Neural progenitor cell (in vitro differentiated cells): ENCODE measurements around the gene GATC. TPM values are rescaled to one million over a fixed set of nuclear protein-coding genes. Genes with fewer than 3 reads are reported as not detected.
"Not testable (repeated sequence)": the region's sequence is repeated elsewhere in the genome, so short reads cannot be mapped to it uniquely, and the experiment has no call there.

Experiments used
- DNase-seq: peaks from one replicate; pipeline ENCODE4 v3.0.0-alpha.2; 2016; ENCODE audit warnings: low spot score
- H2AFZ ChIP-seq: fragments of 200-600 bp; sonication (generic); replicated peaks from 2 replicates; pipeline ENCODE4 v1.6.1; 2016; ENCODE audit warnings: antibody characterized with exemption
- H3F3A ChIP-seq: fragments of 200-600 bp; sonication (generic); 2 replicates; pipeline ENCODE4 v1.6.1; 2016; ENCODE audit warnings: antibody characterized with exemption, low read depth
- H3K27ac ChIP-seq: fragments of 200-600 bp; sonication (generic); 2 replicates; pipeline ENCODE4 v1.5.1; 2016; ENCODE audit warnings: mild to moderate bottlenecking
- H3K27me3 ChIP-seq: fragments of 200-600 bp; sonication (generic); 2 replicates; pipeline ENCODE4 v1.6.1; 2016; ENCODE audit warnings: mild to moderate bottlenecking, moderate library complexity
- H3K36me3 ChIP-seq: fragments of 200-600 bp; sonication (generic); 2 replicates; pipeline ENCODE4 v1.5.1; 2016
- H3K4me1 ChIP-seq: fragments of 200-600 bp; sonication (generic); 2 replicates; pipeline ENCODE4 v1.6.1; 2016; ENCODE audit warnings: mixed run types
- H3K4me2 ChIP-seq: fragments of 200-600 bp; sonication (generic); 2 replicates; pipeline ENCODE4 v1.6.1; 2016
- H3K4me3 ChIP-seq: fragments of 200-600 bp; sonication (generic); 2 replicates; pipeline ENCODE4 v1.5.1; 2016
- H3K79me2 ChIP-seq: fragments of 200-600 bp; sonication (generic); 2 replicates; pipeline ENCODE4 v1.6.1; 2016; ENCODE audit warnings: low read depth
- H3K9ac ChIP-seq: fragments of 200-600 bp; sonication (generic); 2 replicates; pipeline ENCODE4 v1.6.1; 2016
- H3K9me3 ChIP-seq: fragments of 200-600 bp; sonication (generic); 2 replicates; pipeline ENCODE4 v1.5.1; 2016; ENCODE audit warnings: low read depth
- H4K20me1 ChIP-seq: fragments of 200-600 bp; sonication (generic); 2 replicates; pipeline ENCODE4 v1.6.1; 2016; ENCODE audit warnings: low read depth
- H3K27ac Mint-ChIP-seq: 3 replicates; pipeline ENCODE4 v1.8.0; 2021; ENCODE audit warnings: mixed read lengths
- H3K27me3 Mint-ChIP-seq: 2 replicates; pipeline ENCODE4 v1.8.0; 2022; ENCODE audit warnings: low read depth, mild to moderate bottlenecking, inconsistent platforms, moderate library complexity, mixed read lengths; ENCODE audit not compliant: insufficient read depth
- H3K36me3 Mint-ChIP-seq: 3 replicates; pipeline ENCODE4 v1.8.0; 2021; ENCODE audit warnings: mixed read lengths
- H3K4me1 Mint-ChIP-seq: 3 replicates; pipeline ENCODE4 v1.8.0; 2021; ENCODE audit warnings: mixed read lengths
- H3K4me3 Mint-ChIP-seq: 3 replicates; pipeline ENCODE4 v1.8.0; 2021; ENCODE audit warnings: mild to moderate bottlenecking, moderate library complexity, mixed read lengths
- H3K9me3 Mint-ChIP-seq: 3 replicates; pipeline ENCODE4 v1.8.0; 2020; ENCODE audit warnings: mixed read lengths
- EZH2 ChIP-seq: fragments of 200-600 bp; sonication (generic); IDR thresholded peaks from 2 replicates; pipeline ENCODE4 v1.6.1; 2017; ENCODE audit warnings: antibody characterized with exemption, mild to moderate bottlenecking, moderate library complexity
- EZH2phosphoT487 ChIP-seq: fragments of 200-600 bp; sonication (generic); IDR thresholded peaks from 2 replicates; pipeline ENCODE4 v1.6.1; 2017; ENCODE audit warnings: antibody characterized with exemption
- total RNA-seq: library from RNA; depleted of rRNA; stranded (reverse); fragments of >200 nt; gene quantifications from 2 replicates; pipeline ENCODE4 v1.2.3, GENCODE V29; 2015; ENCODE audit warnings: low replicate concordance
- TF ChIP-seq, protein P1 (sequence below): fragments of 200-600 bp; sonication (generic); IDR thresholded peaks from 2 replicates; pipeline ENCODE4 v1.5.1; 2017; ENCODE audit warnings: antibody characterized with exemption, mild to moderate bottlenecking

Gene GATC
- total RNA-seq, 1 donor from 2014 or later: 29.1 TPM

DNA sequence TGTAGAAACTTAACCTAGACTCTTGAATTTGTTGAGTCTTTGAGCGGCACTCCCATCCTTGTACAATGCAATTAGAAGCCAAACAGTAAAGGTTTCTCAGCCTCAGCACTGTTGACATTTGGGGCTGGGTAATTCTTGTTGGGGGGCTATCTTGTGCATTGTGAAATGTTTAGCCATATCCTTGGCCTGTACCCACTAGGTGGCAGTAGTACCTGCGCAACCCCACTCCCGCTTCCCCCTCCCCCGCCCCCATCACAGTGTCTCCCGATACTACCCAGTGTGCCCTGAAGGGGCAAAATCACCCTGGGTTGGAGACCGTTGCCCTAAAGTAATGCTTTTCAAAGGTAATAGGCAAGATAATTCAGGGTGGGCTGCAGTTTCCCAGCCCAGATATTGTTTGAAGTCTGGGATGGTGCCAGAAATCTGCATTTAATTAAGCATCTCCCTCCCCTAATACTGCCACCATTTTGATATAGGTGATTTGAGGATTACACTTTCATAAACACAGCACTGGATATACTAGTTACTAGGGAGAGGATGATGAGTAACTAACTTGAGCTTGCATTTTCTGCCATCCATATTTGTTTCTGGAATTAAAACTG, 6.5 kb upstream of the GATC start:
- H3K4me1 ChIP-seq: peaks cover 15% of the 10 kb centered on the region
- H3K4me2 ChIP-seq: peak overlapping the region; percentile 50
- H3K4me3 Mint-ChIP-seq: peak overlapping the region; percentile 64
- H3K4me1 Mint-ChIP-seq: peaks cover 25% of the 10 kb centered on the region
- H3K27ac Mint-ChIP-seq: no peak overlapping the region
- H4K20me1 ChIP-seq: peaks cover 18% of the 10 kb centered on the region
- H3K27me3 Mint-ChIP-seq: peaks cover 3% of the 10 kb centered on the region
- H3K36me3 ChIP-seq: no peaks in the 10 kb centered on the region
- peaks cover 13% of the 10 kb centered on the region for H3K36me3 Mint-ChIP-seq
- H3F3A ChIP-seq: peaks cover 49% of the 10 kb centered on the region
- H3K9ac ChIP-seq: no peak overlapping the region
- DNase-seq: peak; percentile 83
- peaks cover 59% of the 10 kb centered on the region for H3K79me2 ChIP-seq
- no peaks in the 10 kb centered on the region for H3K9me3 ChIP-seq
- H3K27me3 ChIP-seq: no peaks in the 10 kb centered on the region
- TF ChIP-seq, protein P1, sequence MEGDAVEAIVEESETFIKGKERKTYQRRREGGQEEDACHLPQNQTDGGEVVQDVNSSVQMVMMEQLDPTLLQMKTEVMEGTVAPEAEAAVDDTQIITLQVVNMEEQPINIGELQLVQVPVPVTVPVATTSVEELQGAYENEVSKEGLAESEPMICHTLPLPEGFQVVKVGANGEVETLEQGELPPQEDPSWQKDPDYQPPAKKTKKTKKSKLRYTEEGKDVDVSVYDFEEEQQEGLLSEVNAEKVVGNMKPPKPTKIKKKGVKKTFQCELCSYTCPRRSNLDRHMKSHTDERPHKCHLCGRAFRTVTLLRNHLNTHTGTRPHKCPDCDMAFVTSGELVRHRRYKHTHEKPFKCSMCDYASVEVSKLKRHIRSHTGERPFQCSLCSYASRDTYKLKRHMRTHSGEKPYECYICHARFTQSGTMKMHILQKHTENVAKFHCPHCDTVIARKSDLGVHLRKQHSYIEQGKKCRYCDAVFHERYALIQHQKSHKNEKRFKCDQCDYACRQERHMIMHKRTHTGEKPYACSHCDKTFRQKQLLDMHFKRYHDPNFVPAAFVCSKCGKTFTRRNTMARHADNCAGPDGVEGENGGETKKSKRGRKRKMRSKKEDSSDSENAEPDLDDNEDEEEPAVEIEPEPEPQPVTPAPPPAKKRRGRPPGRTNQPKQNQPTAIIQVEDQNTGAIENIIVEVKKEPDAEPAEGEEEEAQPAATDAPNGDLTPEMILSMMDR: peak; percentile 77
- no peak for TF ChIP-seq EZH2
- no peak overlapping the region for H2AFZ ChIP-seq
- peak overlapping the region; percentile 26 for H3K4me3 ChIP-seq
- no peak overlapping the region for H3K27ac ChIP-seq
- H3K9me3 Mint-ChIP-seq: no peaks in the 10 kb centered on the region

GRCh38 chr12:120444676-120445075, 1.6 kb upstream of the GATC start:
- Histone ChIP-seq H3K27me3 (no peaks in the 10 kb centered on the region), H2AFZ (no peak overlapping the region), H3K27ac (no peak overlapping the region), H3K9ac (no peak overlapping the region), H3K79me2 (peaks cover 90% of the 10 kb centered on the region), H4K20me1 (peaks cover 11% of the 10 kb centered on the region), H3K36me3 (no peaks in the 10 kb centered on the region), H3K9me3 (no peaks in the 10 kb centered on the region), H3K4me2 (peak overlapping the region; percentile 90), H3F3A (peaks cover 38% of the 10 kb centered on the region), H3K4me1 (peaks cover 12% of the 10 kb centered on the region), H3K4me3 (peak overlapping the region; percentile 75)
- H3K27ac Mint-ChIP-seq: no peak overlapping the region
- H3K4me3 Mint-ChIP-seq: peak overlapping the region; percentile 100
- peaks cover 28% of the 10 kb centered on the region for H3K4me1 Mint-ChIP-seq
- peaks cover 14% of the 10 kb centered on the region for H3K36me3 Mint-ChIP-seq
- DNase-seq: no peak
- peaks cover 5% of the 10 kb centered on the region for H3K27me3 Mint-ChIP-seq
- TF ChIP-seq EZH2phosphoT487 (no peak), EZH2 (no peak)
- H3K9me3 Mint-ChIP-seq: no peaks in the 10 kb centered on the region

GRCh38 chr12:120446844-120447178, 567 bp downstream of the GATC start:
- peaks cover 12% of the 10 kb centered on the region for H3K4me1 ChIP-seq
- peak overlapping the region; percentile 71 for H3K9ac ChIP-seq
- not testable (repeated sequence) for H4K20me1 ChIP-seq, H3K9me3 ChIP-seq, H3K27ac Mint-ChIP-seq, H3K9me3 Mint-ChIP-seq, H3K27me3 Mint-ChIP-seq, H3K27me3 ChIP-seq, H3K36me3 ChIP-seq, DNase-seq
- H3K4me2 ChIP-seq: peak overlapping the region; percentile 90
- peaks cover 38% of the 10 kb centered on the region for H3F3A ChIP-seq
- Mint-ChIP-seq H3K36me3 (peaks cover 12% of the 10 kb centered on the region), H3K4me1 (peaks cover 24% of the 10 kb centered on the region), H3K4me3 (peak overlapping the region; percentile 100)
- peak overlapping the region; percentile 75 for H3K4me3 ChIP-seq
- H3K79me2 ChIP-seq: peaks cover 85% of the 10 kb centered on the region
- peak overlapping the region; percentile 46 for H3K27ac ChIP-seq
- peak overlapping the region; percentile 22 for H2AFZ ChIP-seq

DNA sequence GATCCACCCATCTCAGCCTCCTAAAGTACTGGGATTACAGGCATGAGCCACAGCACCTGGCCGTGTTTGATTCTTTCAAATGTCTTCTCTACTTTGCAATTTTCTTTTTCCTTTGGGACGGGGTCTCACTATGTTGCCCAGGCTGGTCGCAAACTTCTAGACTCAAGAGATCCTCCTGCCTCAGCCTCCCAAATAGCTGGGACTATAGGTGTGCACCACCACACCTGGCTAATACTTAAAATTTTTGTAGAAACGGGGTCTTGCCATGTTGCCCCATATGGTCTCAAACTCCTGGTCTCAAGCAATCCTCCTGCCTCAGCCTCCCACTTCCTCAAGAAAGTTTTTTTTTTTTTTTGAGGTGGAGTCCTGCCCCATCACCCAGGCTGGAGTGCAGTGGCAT, 1.7 kb downstream of the GATC start:
- H3K79me2 ChIP-seq: peaks cover 76% of the 10 kb centered on the region

DNA sequence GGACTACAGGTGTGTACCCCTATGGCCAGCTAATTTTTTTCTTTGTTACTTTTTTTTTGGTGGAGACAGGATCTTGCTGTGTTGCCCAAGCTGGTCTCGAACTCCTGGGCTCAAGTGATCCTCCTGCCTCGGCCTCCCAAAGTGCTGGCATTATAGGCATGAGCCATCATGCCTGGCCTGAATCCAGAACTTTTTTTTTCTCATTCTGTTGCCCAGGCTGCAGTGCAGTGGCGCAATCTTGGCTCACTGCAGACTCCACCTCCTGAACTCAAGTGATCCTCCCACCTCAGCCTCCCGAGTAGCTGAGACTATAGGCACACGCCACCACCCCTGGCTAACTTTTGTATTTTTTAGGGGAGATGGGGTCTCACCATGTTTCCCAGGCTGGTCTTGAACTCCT, 6.3 kb downstream of the GATC start:
- DNase-seq, H3K27ac ChIP-seq, H3K36me3 ChIP-seq, H3K9me3 Mint-ChIP-seq, H3K4me1 Mint-ChIP-seq, H3K9ac ChIP-seq, H3K4me1 ChIP-seq, H3K4me3 ChIP-seq, H3K27me3 ChIP-seq, H3K4me2 ChIP-seq, H2AFZ ChIP-seq, H3K27me3 Mint-ChIP-seq, H3K9me3 ChIP-seq, H3K4me3 Mint-ChIP-seq, H3K27ac Mint-ChIP-seq: not testable (repeated sequence)
- peaks cover 15% of the 10 kb centered on the region for H3K36me3 Mint-ChIP-seq
- peaks cover 38% of the 10 kb centered on the region for H3K79me2 ChIP-seq
- peaks cover 38% of the 10 kb centered on the region for H3F3A ChIP-seq
- peaks cover 14% of the 10 kb centered on the region for H4K20me1 ChIP-seq

More for the DNA sequence above, 1.7 kb downstream of the GATC start:
- H3K9ac ChIP-seq: no peak overlapping the region
- no peak overlapping the region for H2AFZ ChIP-seq
- H3K4me1 Mint-ChIP-seq: peaks cover 24% of the 10 kb centered on the region
- H3K4me2 ChIP-seq: no peak overlapping the region
- H3F3A ChIP-seq: peaks cover 35% of the 10 kb centered on the region
- no peak overlapping the region for H3K27ac Mint-ChIP-seq
- H3K27ac ChIP-seq: no peak overlapping the region
- no peak for DNase-seq
- peaks cover 2% of the 10 kb centered on the region for H3K27me3 Mint-ChIP-seq
- H3K9me3 Mint-ChIP-seq: no peaks in the 10 kb centered on the region
- peaks cover 12% of the 10 kb centered on the region for H3K4me1 ChIP-seq
- H3K36me3 Mint-ChIP-seq: peaks cover 10% of the 10 kb centered on the region
- H3K4me3 ChIP-seq: no peak overlapping the region
- H3K9me3 ChIP-seq: no peaks in the 10 kb centered on the region
- H3K4me3 Mint-ChIP-seq: peak overlapping the region; percentile 100
- H3K27me3 ChIP-seq: no peaks in the 10 kb centered on the region
- H3K36me3 ChIP-seq: no peaks in the 10 kb centered on the region
- TF ChIP-seq, protein P1: no peak
- TF ChIP-seq EZH2phosphoT487 (no peak), EZH2 (no peak)
- H4K20me1 ChIP-seq: peaks cover 8% of the 10 kb centered on the region
